GM18519 (cell line): ENCODE data around the gene PEX7.
"Not testable (repeated sequence)": the region's sequence is repeated elsewhere in the genome, so short reads cannot be mapped to it uniquely, and the experiment has no call there.

Experiments
- ATAC-seq: cut with Tn5 transposase; IDR thresholded peaks from one replicate; pipeline ENCODE4 v1.9.1; 2021; ENCODE audit warnings: mild to moderate bottlenecking, moderate library complexity; ENCODE audit not compliant: unreplicated experiment, low FRiP score

Gene PEX7

DNA sequence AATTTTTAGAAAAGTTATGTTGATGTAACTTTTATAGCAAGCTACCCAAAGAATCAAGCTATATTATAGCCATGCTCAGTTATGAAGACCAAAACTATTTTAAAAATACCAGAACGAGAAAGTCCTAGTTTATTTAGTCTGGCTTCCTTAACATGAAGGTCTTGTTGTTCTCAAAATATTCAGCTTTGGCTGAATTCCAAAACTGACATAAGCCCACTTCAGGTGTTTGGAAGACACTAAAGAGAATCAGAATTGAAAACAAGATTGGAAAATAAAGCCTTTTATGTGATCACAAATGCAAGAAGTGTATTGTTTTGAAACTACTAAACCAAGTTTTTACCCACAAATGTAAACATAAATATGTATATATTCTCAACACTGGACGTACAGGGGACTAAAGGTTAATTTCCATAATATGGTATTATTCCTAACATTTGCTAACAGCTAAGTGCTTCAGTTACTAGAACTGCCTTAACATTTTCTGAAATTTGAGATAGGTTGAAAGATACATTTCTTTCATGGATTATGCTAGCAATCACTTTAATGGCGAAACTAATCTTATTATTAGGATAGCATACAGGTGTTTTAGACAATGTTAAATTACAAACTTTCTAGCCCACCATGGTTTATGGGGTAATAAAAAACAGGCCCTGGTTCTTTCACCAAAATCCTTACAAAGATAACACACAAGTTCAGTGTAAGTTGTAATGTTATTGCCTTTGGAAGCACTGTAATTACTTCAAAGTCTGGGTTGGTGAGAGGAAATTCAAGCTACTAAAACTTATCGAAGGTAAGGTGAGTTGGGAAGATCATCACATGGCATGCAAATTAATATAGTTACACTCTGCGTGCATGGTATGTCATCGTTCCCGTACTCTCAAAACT, 31.7 kb upstream of the PEX7 start:
- ATAC-seq: no peak

DNA sequence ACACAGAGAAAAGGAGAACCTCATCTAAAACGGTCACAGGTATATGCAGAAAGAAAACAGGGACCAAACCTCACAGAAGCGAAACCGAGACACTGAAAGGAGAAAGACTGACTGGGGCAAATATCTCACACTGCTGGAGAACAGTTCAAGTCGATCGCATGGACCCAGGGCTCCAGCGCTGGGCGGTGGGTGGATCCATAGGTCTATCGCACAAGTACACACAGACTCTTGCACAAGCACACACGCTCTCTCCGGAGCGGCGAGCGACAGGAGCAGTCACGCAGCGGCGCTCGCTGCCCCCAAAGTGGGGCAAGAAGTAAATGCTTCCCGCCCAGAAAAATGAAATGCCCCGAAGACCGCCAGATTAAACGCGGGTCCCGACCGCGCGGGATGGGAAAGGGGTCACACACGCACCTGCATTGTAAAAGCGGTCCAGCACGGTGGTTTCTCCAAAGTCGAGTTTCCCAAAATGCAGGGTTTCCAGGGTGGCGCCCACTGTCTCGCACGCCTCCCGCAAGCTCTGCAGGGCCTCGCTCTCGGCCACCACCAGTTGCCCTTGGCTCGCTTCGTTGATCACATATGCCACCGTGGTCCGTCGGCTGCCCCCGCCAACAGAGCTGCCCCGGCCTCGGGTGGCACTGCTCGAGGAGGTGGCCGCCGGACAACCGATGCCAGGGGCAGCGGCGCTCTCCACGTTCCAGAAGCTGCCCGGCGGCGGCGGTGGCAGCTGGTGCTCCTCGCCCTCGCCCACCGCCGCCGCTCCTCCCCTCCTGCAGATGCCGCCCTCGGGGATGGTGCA, 30.9 kb upstream of the PEX7 start:
- peak; percentile 40 for ATAC-seq

GRCh38 chr6:136792095-136792409, 30.3 kb upstream of the PEX7 start:
- no peak for ATAC-seq

- ATAC-seq: peak; percentile 36
Observed at GRCh38 chr6:136792410-136793262, 29.8 kb upstream of the PEX7 start, which contains the start of gene MAP3K5. Gene MAP3K5 (minus strand): TSS chr6:136792477. CDS start chr6:136792157, 320 bp downstream.

DNA sequence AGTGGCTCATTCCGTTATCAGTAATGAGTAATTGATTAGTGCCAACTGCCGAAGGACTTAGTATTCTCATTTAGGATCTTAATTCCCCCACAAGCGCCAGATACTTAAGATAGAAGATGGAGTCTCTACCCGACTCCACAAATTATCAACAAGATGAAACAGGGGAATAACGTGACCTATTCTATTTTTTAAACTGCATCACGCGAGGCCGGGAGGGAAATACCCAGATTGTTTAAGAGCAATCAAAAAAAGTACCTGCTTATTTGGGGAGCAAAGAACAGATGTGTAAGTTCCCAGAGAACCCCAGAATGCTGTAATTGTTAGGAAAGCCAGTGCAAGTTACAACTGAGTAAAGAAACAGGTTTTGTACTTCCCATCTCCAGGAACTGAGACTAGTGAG, 29.0 kb upstream of the PEX7 start:
- no peak for ATAC-seq

DNA sequence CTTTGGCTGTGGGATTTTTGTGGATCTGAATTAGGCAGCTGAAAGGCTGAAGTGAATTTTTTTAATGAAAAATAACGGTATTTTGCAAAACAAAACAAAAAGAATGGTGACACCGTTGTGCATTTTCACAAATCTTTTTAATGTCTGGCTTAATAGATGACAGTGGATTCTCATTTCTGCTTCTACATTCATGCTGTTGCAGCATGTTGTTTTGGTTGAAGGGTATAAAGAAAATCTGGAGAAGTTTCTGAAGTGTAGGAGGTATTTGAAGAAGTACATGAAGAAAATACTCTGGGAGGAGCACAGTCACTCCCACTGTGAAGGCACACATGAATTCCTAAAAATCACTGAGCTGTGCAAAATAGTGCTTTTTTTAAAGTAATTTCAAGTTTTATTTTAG, 27.0 kb upstream of the PEX7 start:
- ATAC-seq: no peak

DNA sequence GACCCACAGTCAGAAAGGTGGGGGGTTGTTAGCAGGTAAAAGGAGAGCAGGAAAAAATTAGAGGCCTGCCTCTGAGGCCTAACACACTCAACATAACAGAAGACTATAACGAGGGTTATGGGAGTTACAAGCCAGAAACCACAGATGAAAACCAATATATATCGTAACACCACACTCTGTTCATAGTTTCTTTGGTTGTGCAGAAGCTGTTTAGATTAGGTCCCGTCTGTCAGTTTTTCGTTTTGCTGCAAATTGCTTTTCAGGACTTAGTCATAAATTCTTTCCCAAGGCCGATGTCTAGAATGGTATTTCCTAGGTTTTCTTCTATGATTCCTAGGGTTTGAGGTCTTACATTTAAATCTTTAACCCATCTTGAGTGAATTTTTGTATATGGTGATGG, 26.4 kb upstream of the PEX7 start:
- no peak for ATAC-seq

DNA sequence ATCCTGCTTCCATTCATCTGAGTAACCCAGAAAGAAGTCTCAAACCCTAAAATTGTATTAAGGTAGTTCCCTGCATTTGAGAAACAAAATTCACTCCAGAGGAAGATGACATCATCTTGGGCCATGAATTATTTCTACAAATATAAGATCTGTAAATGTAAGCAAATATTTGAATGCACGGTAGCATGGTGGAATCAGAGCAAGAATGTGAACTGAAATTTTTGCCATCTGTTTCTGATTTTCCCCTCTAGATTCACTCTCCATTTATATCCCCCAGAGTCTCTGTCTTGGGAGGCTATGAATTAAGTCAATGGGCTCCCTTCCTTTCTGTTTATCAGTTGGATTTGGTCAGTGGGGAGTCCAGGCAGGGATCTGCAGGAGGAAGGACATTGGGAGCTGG, 24.3 kb upstream of the PEX7 start:
- no peak for ATAC-seq

- ATAC-seq: no peak
Observed at GRCh38 chr6:136801581-136801980, 20.8 kb upstream of the PEX7 start.

DNA sequence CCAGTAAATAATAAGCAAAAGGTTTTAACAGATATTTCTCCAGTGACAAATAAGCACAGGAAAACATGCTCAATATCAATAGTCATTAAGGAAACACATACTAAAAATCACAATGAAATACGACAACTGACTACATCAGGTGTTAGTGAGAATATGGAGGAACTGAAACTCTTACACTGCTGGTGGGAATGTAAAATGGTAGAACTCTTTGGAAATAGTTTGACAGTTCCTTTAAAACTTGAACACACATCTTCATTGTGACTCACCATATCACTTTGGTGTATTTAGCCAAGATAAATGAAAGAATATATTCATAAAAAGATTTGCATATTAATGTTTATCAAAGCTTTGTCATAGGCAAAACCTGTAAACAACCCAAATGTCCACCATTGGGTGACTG, 18.8 kb upstream of the PEX7 start:
- no peak for ATAC-seq

- no peak for ATAC-seq
Observed at GRCh38 chr6:136809091-136809860, 13.1 kb upstream of the PEX7 start.

DNA sequence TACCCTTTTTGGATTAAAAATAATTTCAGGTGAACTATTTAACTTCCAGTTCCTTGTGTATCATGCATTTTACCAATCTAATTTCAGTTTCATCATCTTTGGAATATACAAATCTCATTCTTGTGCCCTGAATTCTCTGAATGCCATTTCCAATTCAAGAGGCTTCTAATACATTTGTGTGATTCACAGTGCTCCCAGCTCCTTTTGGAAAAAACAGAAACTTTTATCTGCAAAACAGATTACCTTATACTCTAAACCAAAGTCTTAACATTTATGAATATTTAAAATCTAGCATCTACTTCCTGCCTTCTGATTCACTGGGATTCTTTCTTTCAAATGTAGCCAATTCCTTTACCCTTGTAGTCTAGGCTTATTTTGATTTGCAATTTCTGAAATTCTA, 11.1 kb upstream of the PEX7 start:
- no peak for ATAC-seq

- ATAC-seq: no peak
Observed at GRCh38 chr6:136812174-136812573, 10.2 kb upstream of the PEX7 start.

DNA sequence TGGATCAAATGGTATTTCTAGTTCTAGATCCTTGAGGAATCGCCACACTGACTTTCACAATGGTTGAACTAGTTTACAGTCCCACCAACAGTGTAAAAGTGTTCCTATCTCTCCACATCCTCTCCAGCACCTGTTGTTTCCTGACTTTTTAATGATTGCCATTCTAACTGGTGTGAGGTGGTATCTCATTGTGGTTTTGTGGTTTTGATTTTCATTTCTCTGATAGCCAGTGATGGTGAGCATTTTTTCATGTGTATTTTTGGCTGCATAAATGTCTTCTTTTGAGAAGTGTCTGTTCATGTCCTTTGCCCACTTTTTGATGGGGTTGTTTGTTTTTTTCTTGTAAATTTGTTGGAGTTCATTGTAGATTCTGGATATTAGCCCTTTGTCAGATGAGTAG, 6.8 kb upstream of the PEX7 start:
- ATAC-seq: not testable (repeated sequence)

DNA sequence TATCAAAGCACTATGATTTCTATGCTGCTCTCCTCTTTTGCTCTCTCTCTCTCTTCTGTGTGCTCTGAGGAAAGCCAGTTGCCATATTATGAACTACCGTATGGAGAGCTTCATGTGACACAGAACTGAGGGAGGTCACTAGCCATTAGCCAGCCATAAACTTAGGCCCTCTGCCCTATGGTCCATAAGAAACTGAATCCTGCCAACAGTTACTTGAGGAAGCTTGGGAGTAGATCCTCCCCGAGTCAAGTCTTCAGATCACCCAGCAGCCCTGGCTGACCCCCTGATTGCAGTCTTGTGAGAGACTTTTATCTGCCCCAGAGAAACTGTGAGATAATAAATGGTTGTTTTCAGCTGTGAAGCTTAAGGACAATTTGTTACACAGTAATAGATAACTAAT, 5.7 kb upstream of the PEX7 start:
- ATAC-seq: no peak

DNA sequence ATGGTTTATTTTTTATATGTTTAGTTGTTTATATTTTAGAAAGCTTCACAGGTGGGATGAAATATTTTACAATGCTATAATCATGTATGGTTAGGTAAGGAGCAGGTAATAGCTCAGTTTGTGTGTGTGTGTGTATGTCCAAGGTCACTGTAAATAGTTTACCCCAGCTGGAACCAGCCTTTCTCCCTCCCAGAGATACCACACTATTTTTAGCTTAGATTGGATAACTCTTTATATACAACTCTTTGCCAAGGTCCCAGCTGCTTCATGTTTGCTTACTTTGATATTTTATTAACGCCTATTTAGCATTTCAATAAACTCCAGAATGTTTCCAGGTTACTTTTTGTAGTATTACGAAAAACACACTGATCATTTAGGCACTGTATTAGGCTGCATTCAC, 1.8 kb upstream of the PEX7 start:
- ATAC-seq: no peak

GRCh38 chr6:136822046-136822375, 381 bp upstream of the PEX7 start:
- no peak for ATAC-seq

GRCh38 chr6:136823128-136823660, 802 bp downstream of the PEX7 start:
- ATAC-seq: no peak

GRCh38 chr6:136826216-136826615, 3.8 kb downstream of the PEX7 start:
- ATAC-seq: no peak
